ENCODE data around the gene GLI2.

DNA sequence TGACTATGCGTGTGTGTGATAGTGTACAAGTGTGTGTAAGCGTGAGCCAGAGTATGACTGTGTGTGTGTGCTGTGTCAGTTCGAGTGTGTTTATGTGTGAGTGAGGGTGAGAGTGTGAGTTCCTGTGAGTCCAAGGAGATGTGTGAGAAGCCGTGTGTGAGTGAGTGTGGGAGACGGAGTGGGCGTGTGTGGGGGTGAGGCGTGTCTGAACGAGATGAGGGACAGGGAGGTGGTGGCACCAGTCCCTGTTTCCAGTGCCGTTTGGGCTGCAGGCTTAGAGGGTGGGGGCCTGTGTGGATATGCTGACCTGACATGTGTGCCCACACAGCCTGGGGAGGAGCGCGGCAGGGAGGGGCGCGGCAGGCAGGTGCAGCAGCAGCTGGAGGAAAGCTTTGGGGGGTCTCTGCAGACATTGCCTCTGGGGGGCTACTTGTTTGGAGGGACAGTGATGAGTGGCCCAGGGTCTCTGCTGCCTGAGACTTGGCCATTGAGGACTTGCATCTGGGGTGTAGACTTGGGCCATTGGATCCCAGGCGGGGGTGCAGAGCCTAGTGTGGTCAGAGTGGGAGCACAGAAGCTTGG lies 41.6 kb downstream of the GLI2 start:
- TF ChIP-seq SUZ12 (IDR thresholded peaks at IDR 0.05; ENCODE audit: extremely low read depth, insufficient read depth, insufficient read length) (no peak), YY1 (IDR thresholded peaks at IDR 0.05; ENCODE audit: insufficient read depth, insufficient read length) (no peak)
